Superior temporal gyrus (tissue), 1 donor: ENCODE measurements around the gene P3H3.
"Not testable (repeated sequence)": the region's sequence is repeated elsewhere in the genome, so short reads cannot be mapped to it uniquely, and the experiment has no call there.

Source experiments
- DNase-seq: peaks from one replicate; pipeline ENCODE4 v3.0.0-alpha.2; 2016; ENCODE audit errors: extremely low spot score

P3H3 gene

DNA sequence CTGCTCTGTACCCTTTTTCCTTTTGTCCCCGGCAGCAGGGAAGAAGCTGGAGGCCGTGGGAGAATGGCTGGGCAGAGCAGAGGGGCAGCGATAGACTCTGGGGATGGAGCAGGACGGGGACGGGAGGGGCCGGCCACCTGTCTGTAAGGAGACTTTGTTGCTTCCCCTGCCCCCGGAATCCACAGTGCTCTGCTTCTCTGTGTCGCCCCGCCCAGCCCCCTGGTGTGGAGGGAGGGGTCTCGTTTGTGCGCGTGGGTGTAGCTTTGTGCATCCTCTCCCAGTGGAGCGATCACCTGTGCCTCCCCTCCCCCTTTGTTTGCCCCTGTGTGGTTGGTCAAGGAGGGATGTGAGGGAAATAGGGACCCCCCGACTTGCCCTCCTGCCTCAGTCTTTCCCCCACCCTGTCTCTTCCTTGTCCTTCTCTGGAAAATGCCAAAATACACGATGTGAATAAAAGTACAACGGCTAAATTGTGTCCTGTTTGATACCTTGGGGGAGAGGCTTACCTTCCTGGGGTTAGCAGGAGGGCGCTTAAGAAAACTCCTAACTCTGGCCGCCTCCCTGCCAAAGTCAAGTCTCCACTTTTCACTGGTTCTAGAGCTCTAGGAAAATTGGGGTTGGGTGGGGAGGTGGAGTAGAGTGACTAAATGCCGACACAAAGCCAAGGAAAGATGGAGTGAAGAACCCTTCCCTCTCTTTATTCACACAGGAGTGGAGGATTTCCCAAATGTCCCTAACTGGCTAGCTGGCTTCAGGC, 38.1 kb downstream of the P3H3 start:
- DNase-seq: no peak

DNA sequence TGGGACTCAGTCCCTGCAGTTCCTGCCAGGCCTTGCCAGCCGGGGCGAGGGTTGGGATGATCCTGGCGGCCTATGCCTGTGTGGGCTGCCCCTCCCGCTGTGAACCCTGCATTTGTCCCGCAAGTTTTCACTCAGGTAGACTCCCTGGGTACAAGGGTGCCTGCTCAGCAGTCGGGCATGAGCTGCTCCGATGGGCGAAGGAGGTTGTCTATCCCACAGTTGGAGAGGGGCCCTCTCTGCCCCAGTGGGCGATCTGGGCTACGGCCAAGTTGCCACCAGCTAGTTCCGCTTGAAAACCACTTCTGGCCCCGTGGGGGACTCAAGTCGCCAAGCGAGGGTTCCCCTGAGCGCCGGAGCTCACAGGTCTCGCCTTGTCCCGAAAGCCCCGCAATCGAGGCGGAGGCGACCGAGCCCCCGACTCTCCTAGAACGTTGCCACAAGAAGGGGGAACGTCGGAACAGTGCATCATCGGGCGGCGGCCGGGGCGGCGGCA, 38.8 kb downstream of the P3H3 start:
- no peak for DNase-seq

- peak; percentile 85 for DNase-seq
Measured at GRCh38 chr12:6867413-6868210, 39.4 kb downstream of the P3H3 start, which contains the start of gene TPI1. TSS of gene TPI1 (plus strand) at chr12:6867531. CDS start at chr12:6867567, 36 bp downstream.

DNA sequence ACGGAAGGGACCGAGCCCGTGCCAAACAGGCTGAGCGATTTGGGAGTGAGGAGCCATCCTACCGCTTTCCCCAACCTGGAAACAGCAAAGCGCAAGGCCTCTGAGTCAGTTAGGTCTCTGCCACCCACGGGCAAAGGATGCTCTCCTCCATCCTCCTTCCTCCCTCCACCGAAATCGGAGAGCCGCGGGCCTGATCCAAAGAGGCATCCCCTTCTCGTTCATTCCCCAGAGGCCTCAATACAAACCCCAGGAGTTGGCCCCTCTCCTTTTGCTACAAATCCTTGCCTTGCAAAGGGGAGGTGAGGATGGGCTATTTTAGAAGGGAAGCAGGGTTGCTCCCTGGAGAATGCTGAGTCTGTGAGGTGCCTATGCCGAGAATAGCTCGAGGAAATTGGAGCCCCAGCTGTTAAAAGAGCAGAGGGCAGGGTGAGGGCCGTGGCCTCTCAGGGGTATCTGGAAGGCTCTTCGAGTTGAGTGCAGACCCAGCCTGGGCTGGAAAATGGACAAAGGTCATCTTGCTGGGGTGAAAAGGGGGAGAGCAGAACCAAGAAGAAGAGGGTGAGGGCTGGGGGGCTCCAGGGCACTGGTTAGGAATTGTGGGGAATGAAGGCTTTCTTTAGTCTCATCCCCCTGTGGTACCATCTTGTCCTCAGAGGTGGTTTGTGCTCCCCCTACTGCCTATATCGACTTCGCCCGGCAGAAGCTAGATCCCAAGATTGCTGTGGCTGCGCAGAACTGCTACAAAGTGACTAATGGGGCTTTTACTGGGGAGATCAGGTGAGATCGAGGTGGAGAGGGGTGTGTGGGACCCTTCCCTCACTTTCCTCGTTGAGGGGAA, 40.2 kb downstream of the P3H3 start:
- DNase-seq: peak; percentile 8

DNA sequence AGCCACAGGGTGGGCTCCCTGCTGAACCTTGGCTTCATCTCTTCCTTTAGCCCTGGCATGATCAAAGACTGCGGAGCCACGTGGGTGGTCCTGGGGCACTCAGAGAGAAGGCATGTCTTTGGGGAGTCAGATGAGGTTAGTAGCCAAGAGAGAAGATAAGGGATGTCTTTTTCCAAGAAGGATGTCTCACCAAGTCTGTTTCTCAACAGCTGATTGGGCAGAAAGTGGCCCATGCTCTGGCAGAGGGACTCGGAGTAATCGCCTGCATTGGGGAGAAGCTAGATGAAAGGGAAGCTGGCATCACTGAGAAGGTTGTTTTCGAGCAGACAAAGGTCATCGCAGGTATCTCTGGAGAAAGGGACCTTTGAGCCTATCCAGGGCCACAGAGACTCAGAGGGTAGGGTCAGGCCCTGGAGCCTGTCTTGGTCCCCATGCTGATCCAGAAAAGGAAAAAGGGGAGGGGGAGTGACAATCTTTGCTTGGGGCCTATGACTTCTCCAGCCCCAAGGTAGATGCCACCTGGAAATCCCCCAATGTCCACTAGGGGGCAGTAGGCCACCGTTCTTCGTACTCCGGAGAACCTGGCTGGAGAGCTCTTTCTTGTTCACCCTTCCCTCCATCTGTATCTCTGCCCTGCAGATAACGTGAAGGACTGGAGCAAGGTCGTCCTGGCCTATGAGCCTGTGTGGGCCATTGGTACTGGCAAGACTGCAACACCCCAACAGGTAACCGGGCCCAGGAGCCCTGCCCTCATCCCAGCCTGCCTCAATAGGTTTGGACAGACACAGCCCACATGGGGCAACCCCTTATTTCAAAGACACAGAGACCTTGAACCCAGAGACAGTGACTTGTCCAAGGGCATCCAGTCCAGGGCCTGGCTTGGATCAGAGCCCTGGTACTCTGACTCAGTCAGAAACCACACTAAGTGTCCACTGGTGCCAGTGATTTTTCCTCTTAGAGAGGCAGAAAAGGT, 41.1 kb downstream of the P3H3 start:
- peak; percentile 92 for DNase-seq

DNA sequence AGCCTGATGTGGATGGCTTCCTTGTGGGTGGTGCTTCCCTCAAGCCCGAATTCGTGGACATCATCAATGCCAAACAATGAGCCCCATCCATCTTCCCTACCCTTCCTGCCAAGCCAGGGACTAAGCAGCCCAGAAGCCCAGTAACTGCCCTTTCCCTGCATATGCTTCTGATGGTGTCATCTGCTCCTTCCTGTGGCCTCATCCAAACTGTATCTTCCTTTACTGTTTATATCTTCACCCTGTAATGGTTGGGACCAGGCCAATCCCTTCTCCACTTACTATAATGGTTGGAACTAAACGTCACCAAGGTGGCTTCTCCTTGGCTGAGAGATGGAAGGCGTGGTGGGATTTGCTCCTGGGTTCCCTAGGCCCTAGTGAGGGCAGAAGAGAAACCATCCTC, 42.1 kb downstream of the P3H3 start:
- not testable (repeated sequence) for DNase-seq

- no peak for DNase-seq
Measured at GRCh38 chr12:6871052-6871957, 43.1 kb downstream of the P3H3 start.

DNA sequence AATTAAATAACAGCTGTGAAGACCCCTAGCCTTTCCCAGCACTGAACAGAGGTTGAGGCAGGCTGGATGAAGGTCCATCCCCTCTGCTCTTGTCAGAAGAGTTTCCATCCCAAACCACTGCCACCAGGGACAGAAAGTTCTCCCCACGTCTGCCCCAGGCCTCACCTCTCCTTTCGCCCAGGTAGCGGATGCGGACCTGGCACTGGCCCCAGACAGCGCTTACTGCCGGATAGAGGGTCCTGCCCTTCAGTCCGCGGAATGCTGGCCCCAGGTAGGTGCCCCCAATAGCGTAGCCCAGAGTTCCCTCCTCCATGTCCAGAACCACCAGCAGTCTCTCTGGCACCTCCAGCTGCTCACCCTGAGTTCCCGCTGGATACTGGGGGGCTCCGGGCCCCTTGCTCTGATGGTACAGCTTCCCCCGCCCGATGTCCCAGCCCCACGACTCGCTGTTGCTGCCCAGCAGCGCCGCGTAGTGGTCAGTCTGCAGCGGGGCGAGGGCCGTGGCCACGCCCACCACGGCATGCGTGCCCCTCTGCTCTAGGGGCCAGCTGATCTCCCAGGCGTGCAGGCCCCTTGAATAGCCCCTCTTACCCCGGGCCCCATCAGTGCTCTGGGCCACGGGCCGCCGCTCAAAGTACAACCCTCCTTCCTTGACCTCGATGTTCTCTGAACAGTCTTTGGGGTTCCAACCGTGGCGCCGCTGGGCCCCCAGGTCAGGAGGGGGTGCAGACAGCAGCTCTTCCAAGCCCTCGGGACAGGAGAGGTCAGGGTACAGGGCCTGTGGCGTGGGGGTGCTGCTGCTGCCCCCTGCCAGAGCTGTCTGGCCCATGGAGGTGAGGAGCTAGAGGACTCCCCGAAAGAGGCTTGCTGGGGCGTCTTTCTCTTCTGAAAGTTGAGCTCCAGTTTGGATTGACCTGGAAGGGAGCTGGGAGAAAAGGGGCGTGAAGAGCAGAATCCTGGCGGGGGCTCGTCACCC, 44.2 kb downstream of the P3H3 start:
- peak; percentile 82 for DNase-seq

GRCh38 chr12:6873094-6874014, 45.1 kb downstream of the P3H3 start, which contains the start of gene SPSB2:
TSS of gene SPSB2 (minus strand) at chr12:6873303. CDS start at chr12:6872901, 402 bp downstream.
- DNase-seq: peak; percentile 89

GRCh38 chr12:6874015-6874368, 45.8 kb downstream of the P3H3 start:
- not testable (repeated sequence) for DNase-seq

DNA sequence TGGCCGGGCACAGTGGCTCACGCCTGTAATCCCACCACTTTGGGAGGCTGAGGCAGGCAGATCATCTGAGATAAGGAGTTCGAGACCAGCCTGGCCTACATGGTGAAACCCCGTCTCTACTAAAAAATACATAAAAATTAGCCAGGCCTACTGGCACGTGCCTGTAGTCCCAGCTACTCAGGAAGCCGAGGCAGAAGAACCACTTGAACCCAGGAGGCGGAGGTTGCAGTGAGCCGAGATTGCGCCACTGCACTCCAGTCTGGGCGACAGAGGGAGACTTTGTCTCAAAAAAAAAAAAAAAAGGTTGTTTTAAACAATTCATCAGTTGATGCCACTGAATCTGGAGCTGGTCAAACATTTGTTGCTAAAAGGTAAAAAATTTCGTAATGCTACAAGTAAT, 51.6 kb downstream of the P3H3 start:
- not testable (repeated sequence) for DNase-seq

GRCh38 chr12:6883252-6883651, 55.0 kb downstream of the P3H3 start:
- DNase-seq: no peak

GRCh38 chr12:6883683-6884082, 55.5 kb downstream of the P3H3 start:
- DNase-seq: no peak

- DNase-seq: no peak
Measured at GRCh38 chr12:6884539-6884938, 56.3 kb downstream of the P3H3 start.

DNA sequence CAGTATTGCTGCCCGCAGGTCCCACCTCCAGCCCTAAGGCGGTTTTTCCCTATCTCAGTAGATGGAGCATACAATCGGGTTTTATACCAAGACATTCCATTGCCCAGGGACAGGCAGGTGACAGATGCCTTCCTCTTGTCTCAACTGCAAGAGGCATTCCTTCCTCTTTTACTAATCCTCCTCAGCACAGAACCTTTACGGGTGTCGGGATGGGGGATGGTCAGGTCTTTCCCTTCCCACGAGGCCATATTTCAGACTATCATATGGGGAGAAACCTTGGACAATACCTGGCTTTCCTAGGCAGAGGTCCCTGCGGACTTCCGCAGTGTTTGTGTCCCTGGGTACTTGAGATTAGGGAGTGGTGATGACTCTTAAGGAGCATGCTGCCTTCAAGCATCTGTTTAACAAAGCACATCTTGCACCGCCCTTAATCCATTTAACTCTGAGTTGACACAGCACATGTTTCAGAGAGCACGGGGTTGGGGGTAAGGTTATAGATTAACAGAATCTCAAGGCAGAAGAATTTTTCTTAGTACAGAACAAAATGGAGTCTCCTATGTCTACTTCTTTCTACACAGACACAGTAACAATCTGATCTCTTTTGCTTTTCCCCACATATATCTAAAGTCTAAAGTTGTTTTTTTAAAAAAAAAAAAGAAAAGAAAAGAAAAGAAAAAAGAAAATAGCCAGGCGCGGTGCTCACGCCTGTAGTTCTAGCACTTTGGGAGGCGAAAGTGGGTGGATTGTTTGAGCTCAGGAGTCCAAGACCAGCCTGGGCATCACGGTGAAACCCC, 58.2 kb downstream of the P3H3 start:
- DNase-seq: not testable (repeated sequence)

DNA sequence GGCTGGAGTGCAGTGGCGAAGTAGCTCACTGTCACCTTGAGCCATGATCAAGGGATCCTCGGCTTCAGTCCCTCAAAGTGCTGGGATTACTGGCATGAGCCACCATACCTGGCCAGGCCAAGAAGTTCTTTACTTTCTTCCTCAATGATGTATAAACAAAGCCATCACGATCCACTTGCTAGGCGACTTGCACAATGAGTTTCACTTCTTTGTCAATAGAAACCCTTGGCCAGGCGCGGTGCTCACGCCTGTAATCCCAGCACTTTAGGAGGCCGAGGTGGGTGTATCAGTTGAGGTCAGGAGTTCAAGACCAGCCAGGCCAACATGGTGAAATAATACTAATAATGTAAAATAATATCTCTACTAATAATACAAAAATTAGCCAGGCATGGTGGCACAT, 59.3 kb downstream of the P3H3 start:
- no peak for DNase-seq
